ENCODE data around the gene DGKI.

Gene DGKI

DNA sequence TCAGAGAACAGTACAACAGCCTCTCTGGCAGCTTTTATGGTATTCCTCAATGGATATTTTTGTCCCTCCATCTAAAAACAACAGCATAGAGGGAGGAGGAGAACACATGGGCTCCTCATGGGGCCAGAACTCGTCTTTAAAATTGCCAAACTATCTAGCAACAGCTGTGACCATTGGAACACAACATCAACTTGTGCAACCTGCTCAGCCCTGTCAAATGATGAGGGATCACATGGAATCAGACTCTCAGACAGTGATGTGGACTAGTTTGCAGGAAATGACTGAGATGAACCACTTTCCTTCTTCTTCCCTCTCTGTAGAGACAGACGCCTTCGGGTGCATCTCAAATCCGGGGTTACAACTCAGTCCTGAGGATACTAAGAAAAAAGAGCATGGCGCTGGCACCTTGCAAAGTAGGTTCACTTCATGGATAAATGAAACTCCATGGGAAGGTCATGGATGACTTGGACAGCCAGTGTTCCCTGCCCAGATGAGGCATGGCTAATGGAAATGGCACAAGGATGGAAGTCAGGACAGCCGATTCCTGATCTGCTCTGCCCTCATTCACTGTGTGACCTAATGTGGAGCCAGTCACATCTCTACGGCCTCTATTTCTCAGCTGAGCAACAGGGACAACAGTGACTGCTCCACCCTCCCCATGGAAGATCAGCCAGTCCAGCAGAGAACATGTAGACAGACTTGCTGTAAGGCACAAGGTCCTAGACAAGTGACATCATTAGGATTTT lies 24.6 kb upstream of the DGKI start:
- DNase-seq: no peak

DNA sequence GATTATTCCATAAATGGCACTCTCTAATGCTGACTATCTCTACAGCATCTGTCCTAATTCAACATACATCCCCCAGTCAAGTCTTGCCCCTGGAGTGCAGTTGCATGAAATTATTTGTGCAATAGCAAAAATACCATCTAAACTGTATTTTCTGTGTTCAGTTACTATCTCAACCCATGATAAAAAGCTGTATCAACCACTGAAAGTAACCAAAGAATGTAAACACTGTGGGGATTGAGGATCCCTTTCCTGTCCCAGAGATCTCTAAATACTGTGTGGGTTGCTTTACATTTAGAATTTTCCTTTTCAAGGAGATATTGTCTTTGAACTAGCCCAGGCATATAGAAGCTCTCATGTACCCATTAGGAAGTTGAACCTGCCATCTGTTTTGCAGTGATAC lies 23.9 kb upstream of the DGKI start:
- DNase-seq: no peak

DNA sequence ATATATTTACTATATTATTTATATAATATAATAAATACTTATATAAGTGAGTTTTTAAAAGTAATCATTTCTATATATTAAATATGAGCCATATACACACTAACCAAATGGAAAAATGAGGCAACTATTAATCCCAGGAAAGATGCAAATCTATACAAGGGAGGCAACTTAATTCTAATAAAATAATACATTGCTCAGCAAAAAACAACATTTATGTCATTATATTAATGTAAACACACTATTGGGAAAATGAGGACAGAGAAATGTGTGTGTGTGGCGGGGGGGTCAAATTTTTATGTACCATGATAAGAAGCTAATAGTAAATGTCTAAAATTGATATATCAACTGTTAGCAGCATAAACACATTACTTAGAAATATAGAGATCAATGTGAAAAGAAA lies 23.3 kb upstream of the DGKI start:
- DNase-seq: no peak

GRCh38 chr7:137869260-137869659 lies 22.5 kb upstream of the DGKI start:
- DNase-seq: no peak

DNA sequence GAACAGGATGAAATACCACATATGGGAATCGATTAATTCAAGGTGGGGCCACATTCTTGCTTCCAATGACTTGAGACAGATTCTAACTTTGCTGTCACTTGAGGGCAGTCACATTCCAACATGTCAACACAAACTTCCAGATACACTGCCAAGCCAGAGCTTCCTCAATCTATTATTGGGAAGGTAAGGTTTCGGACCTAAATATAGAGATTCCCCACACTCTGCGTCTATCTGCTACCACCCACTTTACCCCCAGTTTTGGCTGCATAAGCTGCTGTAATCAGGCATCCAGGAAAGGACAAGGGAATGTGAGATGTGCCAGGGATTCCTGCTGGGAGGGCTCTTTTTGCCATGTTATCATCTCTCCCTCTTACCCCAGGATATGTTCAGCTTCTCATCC lies 20.5 kb upstream of the DGKI start:
- no peak for DNase-seq

DNA sequence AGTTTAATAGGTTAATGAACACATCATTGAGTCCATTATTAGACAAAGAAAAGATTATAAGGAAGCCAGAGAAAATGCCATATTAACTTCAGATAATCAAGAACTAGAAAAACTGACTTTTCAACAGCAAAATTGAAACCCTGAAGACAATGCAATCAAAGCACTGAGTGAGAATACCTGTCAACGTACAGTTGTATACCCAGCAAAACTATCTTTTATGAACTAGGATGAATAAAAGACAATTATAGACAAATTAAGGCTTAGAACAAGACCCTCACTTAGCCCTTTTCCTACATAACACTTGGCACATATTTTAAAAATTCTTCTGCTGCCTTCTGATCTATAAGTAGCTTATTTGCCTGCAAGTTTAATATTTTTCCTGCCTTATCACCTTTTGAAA lies 19.0 kb upstream of the DGKI start:
- DNase-seq: no peak

- DNase-seq: no peak
Measured at GRCh38 chr7:137862964-137863363, 16.2 kb upstream of the DGKI start.

- no peak for DNase-seq
Measured at GRCh38 chr7:137862358-137862757, 15.6 kb upstream of the DGKI start.

DNA sequence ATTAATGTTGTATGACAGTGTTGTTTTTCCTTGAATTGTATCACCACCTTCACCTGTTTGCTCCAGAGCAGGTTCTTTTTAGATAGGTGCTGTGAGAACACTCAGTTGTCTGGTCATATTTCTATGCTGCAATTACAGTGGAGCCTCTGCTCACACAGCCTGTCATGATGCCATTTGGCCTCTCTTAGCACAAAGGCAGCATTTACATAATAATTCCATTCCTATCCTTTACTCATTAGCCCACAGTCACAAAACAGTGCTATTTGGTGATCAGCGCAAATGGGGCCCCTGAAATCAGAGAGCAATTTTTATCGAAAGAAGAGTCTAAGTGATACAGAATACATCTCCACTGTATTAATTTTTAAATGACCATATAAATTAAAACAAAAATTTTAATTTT lies 13.8 kb upstream of the DGKI start:
- no peak for DNase-seq

DNA sequence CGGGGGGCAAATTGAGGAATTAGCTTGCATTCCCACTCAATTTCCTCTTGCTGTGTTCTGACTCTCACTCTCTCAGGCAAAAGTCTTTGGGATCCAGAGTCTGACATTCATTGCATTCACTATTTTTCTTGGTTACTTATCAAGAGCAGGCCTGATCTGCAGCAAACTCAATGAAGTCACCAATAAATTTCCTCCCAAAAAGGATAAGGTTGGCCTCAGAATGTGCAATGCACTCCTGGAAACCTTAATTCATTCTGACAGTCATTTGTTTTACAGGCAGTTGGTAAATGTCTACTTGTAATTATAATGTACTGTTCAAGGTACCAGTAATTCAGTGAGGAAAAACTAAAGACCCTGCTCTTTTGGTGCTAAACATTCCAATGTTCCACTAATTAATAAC lies 6.3 kb upstream of the DGKI start:
- no peak for DNase-seq

DNA sequence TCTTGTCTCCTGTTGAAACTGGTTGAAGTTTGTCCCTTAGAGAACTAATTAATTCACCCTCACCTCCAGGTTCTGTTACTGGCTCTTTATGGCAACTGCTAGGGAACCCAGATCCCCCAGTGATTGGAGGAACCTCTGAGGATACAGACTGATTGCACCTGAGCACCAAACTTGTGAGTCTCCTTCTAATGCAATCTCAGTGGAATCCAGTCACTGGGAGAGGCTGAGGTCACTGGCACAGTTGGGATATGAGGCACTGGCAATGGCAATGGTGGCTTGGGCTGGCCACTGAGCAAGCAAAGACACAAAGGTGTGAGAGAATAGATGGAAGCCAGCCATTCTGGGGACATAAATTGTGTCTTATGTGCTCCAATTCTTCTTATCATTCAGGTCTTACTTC lies 5.3 kb upstream of the DGKI start:
- DNase-seq: no peak

GRCh38 chr7:137850972-137851945 lies 4.5 kb upstream of the DGKI start:
- no peak for DNase-seq

DNA sequence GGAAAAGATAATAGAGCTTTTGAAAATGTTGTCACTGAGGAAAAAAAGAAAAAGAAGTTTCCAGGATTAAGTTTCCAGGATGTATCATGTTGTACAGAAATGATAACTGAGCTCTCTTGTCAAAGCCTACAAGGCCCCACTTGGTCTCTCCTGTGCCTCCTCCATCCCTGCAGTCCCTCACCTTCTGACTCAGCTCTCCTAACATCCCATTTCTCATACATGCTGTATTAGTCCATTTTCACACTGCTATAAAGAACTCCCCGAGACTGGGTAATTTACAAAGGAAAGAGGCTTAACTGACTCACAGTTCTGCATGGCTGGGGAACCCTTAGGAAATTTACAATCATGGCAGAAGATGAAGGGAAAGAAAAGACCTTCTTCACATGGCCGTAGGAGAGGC lies 3.8 kb upstream of the DGKI start:
- no peak for DNase-seq

DNA sequence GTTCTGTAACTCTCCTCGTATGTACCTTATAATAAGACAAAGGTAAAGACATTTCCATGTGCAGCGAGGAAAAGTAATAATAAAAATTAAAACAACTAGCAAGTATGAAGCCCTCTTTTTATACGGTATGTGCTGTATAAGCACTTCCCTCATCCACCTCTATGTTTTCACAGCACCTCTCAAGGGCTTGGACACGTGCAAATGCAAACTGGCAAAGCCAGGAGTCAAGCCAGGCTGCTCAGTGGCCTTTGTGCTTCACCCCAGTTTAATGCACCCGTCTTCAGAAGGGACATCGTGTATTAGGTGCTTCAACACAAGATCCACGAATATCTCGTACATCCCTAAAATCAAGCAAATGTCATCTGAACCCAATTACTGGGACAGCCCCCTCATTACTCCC lies 1.3 kb upstream of the DGKI start:
- no peak for DNase-seq

- DNase-seq: no peak
Measured at GRCh38 chr7:137847568-137848050, 835 bp upstream of the DGKI start.

DNA sequence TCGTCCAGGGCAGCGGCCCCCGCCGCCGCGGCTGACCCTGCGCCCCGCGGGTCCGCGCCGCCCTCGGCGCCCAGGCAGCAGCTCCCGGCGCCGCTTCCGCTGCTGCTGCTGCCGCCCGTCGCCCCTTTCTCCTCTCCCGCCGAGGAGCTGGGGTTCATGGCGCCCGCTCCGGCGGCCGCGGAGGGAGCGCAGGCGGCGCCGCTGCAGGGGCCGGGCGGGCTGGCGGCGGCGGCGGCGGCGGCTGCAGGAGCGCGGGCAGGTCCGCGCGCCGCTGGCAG lies 286 bp downstream of the DGKI start:
- no peak for DNase-seq

DNA sequence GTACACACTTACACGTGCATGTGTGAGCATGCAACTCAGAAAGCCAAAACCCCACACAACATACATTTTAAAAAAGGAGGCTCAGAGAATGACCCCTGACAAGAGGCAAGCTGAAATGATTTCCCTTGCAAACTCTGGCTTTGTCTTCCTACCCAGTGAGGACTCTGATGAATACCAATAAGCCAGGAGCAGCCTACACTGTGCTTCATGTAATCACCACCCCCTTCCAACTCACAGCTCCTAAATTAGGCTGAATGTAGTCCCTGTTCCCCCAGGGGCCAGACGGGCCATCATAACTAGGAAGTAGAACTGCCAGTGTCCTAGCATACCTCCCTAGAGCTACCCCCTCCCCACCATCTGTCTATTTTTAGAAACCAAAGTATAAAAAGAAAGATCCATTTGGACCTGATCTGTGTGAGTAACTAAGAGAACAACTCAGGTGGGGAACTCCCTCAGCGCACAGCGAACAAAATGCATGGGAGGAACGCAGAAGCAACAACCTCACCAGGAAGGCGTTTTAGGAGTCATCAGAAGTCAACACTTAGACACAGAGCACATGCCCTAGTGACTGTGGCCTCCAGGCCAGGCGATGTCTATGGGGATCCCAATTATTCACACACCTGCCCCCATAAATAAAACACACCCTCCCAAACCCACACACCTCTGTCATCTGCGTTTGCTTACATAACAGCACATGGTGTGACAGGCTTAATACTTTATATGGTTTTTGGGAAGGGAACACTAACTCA lies 1.9 kb downstream of the DGKI start:
- no peak for DNase-seq

- no peak for DNase-seq
Measured at GRCh38 chr7:137839903-137840779, 6.6 kb downstream of the DGKI start.

GRCh38 chr7:137838706-137839315 lies 8.0 kb downstream of the DGKI start:
- no peak for DNase-seq

GRCh38 chr7:137836541-137836940 lies 10.2 kb downstream of the DGKI start:
- DNase-seq: no peak

DNA sequence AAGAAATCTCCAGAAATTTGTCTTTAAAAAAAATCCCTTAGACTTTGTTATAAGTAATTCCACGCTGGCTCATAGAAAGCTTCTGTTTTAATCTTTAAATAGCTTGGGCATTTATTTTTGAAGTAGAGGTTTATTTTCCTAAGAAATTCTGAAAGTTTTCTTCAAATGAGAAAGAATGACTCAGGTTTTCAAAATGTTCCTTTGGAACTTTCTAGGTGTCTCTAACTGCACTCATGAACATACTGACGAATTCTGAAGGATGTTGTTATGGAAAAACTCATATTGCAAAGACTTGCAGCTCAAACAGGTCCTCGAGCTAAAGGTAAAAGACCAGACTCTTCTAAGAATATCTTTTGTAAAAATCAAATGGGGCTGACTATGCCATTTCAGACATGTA lies 10.7 kb downstream of the DGKI start:
- DNase-seq: no peak

DNA sequence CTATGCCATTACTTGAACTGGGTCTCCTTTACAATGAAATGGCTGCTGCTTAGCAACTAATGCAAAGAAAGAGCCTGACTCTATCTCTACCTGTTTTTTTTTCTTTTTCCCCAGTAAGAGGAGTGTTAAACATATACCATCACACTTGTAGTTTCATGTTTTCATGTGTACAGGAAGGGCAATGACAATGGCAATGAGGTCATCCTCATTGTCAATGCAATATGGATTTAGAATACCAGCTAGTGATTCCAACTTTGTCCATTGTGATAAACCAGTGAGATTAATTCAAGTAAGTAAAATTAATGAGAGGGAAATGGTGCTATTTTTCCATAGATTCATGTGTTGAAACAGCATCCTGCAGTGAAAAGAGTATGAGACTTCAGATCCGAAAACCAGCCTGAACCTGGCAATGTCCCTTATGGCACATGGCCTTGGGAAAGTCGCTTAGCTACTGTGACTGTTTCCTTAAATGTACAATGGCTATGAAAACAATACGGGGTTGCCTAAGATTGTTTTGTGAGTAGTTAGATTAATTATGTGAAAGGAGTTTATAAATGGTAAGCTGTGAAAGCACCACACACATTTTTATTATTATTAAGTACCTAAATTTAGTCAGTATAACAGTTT lies 11.2 kb downstream of the DGKI start:
- no peak for DNase-seq

All from AML-193 (cell line).